Measurements from ENCODE around the gene SMLR1.

- TF ChIP-seq CTCF (conservative IDR thresholded peaks at IDR 0.05; ENCODE audit: low read depth, low read length) (no peak), EZH2 (IDR thresholded peaks at IDR 0.05; ENCODE audit: low read length, unreplicated experiment) (no peak)
Measured at GRCh38 chr6:130858498-130859160, 31.4 kb downstream of the SMLR1 start.

Data from PC-3 (cell line).